Prostate gland (tissue), 2 donors: ENCODE measurements around the gene FIG4. TPM values are rescaled to one million over a fixed set of nuclear protein-coding genes. Genes with fewer than 3 reads are reported as not detected.
"Not testable (repeated sequence)": the region's sequence is repeated elsewhere in the genome, so short reads cannot be mapped to it uniquely, and the experiment has no call there.

Experiments
- DNase-seq: peaks from one replicate; pipeline ENCODE4 v3.0.0-alpha.2; 2019; ENCODE audit warnings: low spot score
- H3K27ac ChIP-seq, 2 donors: fragments of 200-600 bp; sonication (generic); 2 replicates each; pipeline ENCODE4 v1.5.1; 2017 to 2019
- H3K27me3 ChIP-seq: fragments of 200-600 bp; sonication (generic); replicated peaks from 2 replicates; pipeline ENCODE4 v1.5.1; 2019; ENCODE audit not compliant: insufficient read depth
- H3K36me3 ChIP-seq, 2 donors: fragments of 200-600 bp; sonication (generic); 1 replicate in 1 of 2; 2 replicates in 1 of 2; pipeline versions ENCODE4 v1.5.1 to v1.8.1; 2017 to 2019
- H3K4me1 ChIP-seq: fragments of 200-600 bp; sonication (generic); replicated peaks from 2 replicates; pipeline ENCODE4 v1.5.1; 2019
- H3K4me3 ChIP-seq, 2 donors: fragments of 200-600 bp; sonication (generic); 2 replicates each; pipeline ENCODE4 v1.5.1; 2017 to 2019
- H3K9me3 ChIP-seq: fragments of 200-600 bp; sonication (generic); 2 replicates; pipeline ENCODE4 v1.5.1; 2017
- POLR2A ChIP-seq: fragments of 450-650 bp; IDR thresholded peaks from one replicate; pipeline ENCODE4 v1.6.1; 2016; ENCODE audit warnings: antibody characterized with exemption, mild to moderate bottlenecking
- POLR2AphosphoS5 ChIP-seq: sonication (generic); formaldehyde crosslinking; IDR thresholded peaks from one replicate; pipeline ENCODE4 v1.6.1; 2017; ENCODE audit warnings: antibody characterized with exemption
- WGBS: methylation state at CpG from one replicate; pipeline ENCODE4 v1.1.5; 2018; 5-methylcytosine and 5-hydroxymethylcytosine counted together
- intact Hi-C: fragments of 100-400 bp; cut with DNase I; formaldehyde crosslinking; loops from one replicate; pipeline ENCODE4 v1.14.2; 2022
- total RNA-seq, 2 donors: library from RNA; depleted of rRNA; stranded (reverse); fragments of >200 nt; gene quantifications; one replicate each; pipeline ENCODE4 v1.1.0, GENCODE V29; 2016
- TF ChIP-seq, protein P1 (sequence below), 4 experiments: fragments of 200-600 bp in 2 of 4; fragments of 450-650 bp in 2 of 4; sonication (generic) in 2 of 4; IDR thresholded peaks; 1 replicate in 3 of 4; 2 replicates in 1 of 4; pipeline ENCODE4 v1.5.1; 2016 to 2019; ENCODE audit warnings: antibody characterized with exemption in 4 of 4, mild to moderate bottlenecking in 2 of 4, moderate library complexity in 2 of 4

FIG4 gene
- total RNA-seq, 2 donors from 2014 or later: 12.7 to 16.6 TPM

- Histone ChIP-seq H3K27me3 (no peaks in the 10 kb centered on the region), H3K36me3 (no peaks in the 10 kb centered on the region), H3K4me1 (no peaks in the 10 kb centered on the region), H3K9me3 (no peaks in the 10 kb centered on the region), H3K27ac (no peak overlapping the region), H3K4me3 (no peak overlapping the region)
- TF ChIP-seq, protein P1, sequence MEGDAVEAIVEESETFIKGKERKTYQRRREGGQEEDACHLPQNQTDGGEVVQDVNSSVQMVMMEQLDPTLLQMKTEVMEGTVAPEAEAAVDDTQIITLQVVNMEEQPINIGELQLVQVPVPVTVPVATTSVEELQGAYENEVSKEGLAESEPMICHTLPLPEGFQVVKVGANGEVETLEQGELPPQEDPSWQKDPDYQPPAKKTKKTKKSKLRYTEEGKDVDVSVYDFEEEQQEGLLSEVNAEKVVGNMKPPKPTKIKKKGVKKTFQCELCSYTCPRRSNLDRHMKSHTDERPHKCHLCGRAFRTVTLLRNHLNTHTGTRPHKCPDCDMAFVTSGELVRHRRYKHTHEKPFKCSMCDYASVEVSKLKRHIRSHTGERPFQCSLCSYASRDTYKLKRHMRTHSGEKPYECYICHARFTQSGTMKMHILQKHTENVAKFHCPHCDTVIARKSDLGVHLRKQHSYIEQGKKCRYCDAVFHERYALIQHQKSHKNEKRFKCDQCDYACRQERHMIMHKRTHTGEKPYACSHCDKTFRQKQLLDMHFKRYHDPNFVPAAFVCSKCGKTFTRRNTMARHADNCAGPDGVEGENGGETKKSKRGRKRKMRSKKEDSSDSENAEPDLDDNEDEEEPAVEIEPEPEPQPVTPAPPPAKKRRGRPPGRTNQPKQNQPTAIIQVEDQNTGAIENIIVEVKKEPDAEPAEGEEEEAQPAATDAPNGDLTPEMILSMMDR (IDR thresholded peaks at IDR 0.05): no peak
- no peak for TF ChIP-seq POLR2AphosphoS5
- no peak for TF ChIP-seq POLR2A
- intact Hi-C loops: no loop called here
- WGBS: over 99% methylated on average over 5 of the region's 5 CpGs
- DNase-seq: no peak
Observed at GRCh38 chr6:109718991-109719390, 27.9 kb downstream of the FIG4 start.

DNA sequence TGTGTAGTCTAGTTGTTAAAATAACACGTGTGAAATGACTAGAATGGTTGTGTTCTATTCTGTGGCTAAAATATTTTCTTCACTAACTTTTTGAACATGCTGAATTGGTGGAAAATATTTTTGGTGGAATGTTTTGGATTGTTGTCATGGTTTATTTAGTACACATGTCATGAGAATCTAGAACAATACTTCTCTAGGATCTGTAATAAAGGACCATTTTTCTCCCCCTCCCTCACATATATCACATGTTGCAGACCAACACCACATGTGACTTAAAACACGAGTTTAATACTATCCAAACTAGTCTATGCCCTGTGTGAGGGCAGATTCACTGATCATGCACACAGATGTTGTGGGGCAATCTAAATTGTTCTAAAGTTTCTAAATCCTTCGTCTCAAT is 29.2 kb downstream of the FIG4 start:
- Histone ChIP-seq H3K4me1 (no peaks in the 10 kb centered on the region), H3K27me3 (no peaks in the 10 kb centered on the region), H3K9me3 (no peaks in the 10 kb centered on the region), H3K4me3 (no peak overlapping the region), H3K36me3 (no peaks in the 10 kb centered on the region), H3K27ac (no peak overlapping the region)
- WGBS: 89% methylated on average over 3 of the region's 3 CpGs
- TF ChIP-seq, protein P1 (IDR thresholded peaks at IDR 0.05): no peak
- no peak for TF ChIP-seq POLR2A
- TF ChIP-seq POLR2AphosphoS5: no peak
- no peak for DNase-seq
- intact Hi-C loops: no loop called here

DNA sequence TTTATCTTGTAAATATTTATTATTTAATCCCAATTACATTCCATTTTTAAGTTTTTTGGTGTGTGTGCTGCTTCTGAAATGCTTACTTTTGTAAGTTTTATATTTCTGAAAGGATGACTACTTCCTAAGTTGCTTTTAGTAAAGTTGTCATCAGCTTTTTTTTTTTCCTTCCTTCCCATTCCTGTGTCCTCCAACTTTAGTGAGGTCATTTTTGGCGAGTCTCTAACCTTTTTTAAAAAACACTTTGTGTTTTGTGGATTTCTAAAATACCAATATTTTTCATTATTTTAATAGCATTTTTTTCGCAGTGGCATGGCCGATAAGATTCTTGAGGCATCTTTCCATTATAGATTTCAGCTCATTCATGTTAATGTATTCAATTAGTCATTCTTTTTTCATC is 30.9 kb downstream of the FIG4 start:
- no peaks in the 10 kb centered on the region for H3K36me3 ChIP-seq
- DNase-seq: no peak
- no peak overlapping the region for H3K27ac ChIP-seq
- TF ChIP-seq, protein P1 (IDR thresholded peaks at IDR 0.05): no peak
- no peak for TF ChIP-seq POLR2A
- no peak for TF ChIP-seq POLR2AphosphoS5
- intact Hi-C loops: no loop called here
- WGBS: 89% methylated on average over 3 of the region's 3 CpGs
- no peaks in the 10 kb centered on the region for H3K9me3 ChIP-seq
- H3K27me3 ChIP-seq: no peaks in the 10 kb centered on the region
- H3K4me1 ChIP-seq: no peaks in the 10 kb centered on the region
- no peak overlapping the region for H3K4me3 ChIP-seq

DNA sequence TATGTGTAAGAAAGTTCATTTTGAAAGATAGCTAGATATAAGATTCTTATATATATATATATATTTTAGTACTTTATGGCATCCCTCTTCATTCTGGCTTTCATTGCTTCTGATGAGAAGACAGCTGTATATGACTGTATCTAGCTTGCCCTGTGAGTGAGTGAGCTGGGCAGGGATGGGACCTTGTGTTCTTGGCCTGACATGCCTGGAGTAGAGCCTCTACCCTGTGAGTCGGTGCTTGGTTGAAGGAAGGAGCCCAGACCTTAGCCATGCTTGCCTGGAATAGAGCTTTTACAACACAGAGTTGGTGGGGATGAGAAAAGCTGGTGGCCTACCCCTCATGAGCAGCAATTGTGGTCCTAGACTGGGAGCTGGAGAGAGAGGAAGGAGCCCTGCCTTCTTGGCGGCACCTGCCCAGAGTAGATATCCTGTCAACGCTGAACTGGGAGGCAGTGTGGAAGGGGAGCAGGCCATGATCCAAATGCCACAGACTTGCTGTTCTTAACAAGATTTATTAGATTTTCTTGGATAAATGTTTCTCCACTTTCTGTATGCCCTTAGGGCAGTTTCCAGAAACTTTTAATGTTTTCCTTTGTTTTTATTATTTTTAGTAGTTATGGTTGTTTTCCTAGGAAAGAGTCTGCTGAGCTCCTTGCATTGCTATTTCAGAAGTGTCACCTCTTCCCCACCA is 31.6 kb downstream of the FIG4 start:
- intact Hi-C loops: no loop called here
- DNase-seq: no peak
- Histone ChIP-seq H3K9me3 (no peaks in the 10 kb centered on the region), H3K36me3 (no peaks in the 10 kb centered on the region), H3K4me1 (no peaks in the 10 kb centered on the region), H3K4me3 (no peak overlapping the region), H3K27ac (no peak overlapping the region), H3K27me3 (no peaks in the 10 kb centered on the region)
- TF ChIP-seq POLR2AphosphoS5 (no peak), POLR2A (no peak)
- TF ChIP-seq, protein P1 (IDR thresholded peaks at IDR 0.05): no peak
- WGBS: 63% methylated on average over 3 of the region's 3 CpGs

- H3K27me3 ChIP-seq, DNase-seq, intact Hi-C loops, H3K4me1 ChIP-seq, H3K36me3 ChIP-seq, H3K4me3 ChIP-seq, H3K27ac ChIP-seq, H3K9me3 ChIP-seq: not testable (repeated sequence)
- WGBS: 97% methylated on average over 3 of the region's 3 CpGs
Observed at GRCh38 chr6:109725250-109725649, 34.2 kb downstream of the FIG4 start.
